Measurements from ENCODE around the gene ATE1.

GRCh38 chr10:121843379-121843778 lies 84.5 kb downstream of the ATE1 start:
- TF ChIP-seq CTCF (IDR thresholded peaks at IDR 0.05) (no peak), POLR2A (IDR thresholded peaks at IDR 0.05) (no peak)

Measured in uterus (tissue), 2 donors.